ACC112 (cell line): ENCODE results near the gene INKA2.

Experiments
- H2AFZ ChIP-seq: fragments of 200-600 bp; sonication (generic); one replicate; pipeline ENCODE4 v1.6.0; 2017; ENCODE audit warnings: antibody characterized with exemption, low read length; ENCODE audit not compliant: unreplicated experiment
- H3K27ac ChIP-seq: fragments of 200-600 bp; sonication (generic); 2 replicates; pipeline ENCODE4 v1.5.1; 2014; ENCODE audit warnings: low read depth, mild to moderate bottlenecking, antibody characterized with exemption, low read length, moderate library complexity
- H3K27me3 ChIP-seq: fragments of 200-600 bp; sonication (generic); 2 replicates; pipeline ENCODE4 v1.6.1; 2014; ENCODE audit warnings: mild to moderate bottlenecking, antibody characterized with exemption, low read length, moderate library complexity, mixed read lengths; ENCODE audit not compliant: insufficient read depth
- H3K36me3 ChIP-seq: fragments of 200-600 bp; sonication (generic); 2 replicates; pipeline ENCODE4 v1.6.1; 2016; ENCODE audit warnings: mild to moderate bottlenecking, antibody characterized with exemption, low read length, moderate library complexity, mixed read lengths; ENCODE audit not compliant: insufficient read depth
- H3K4me1 ChIP-seq: fragments of 200-600 bp; sonication (generic); one replicate; pipeline ENCODE4 v1.6.1; 2016; ENCODE audit warnings: low read length, mixed read lengths; ENCODE audit not compliant: insufficient read depth, unreplicated experiment, control insufficient read depth
- H3K4me3 ChIP-seq: fragments of 200-600 bp; sonication (generic); 2 replicates; pipeline ENCODE4 v1.5.1; 2014; ENCODE audit warnings: mild to moderate bottlenecking, low read depth, low read length
- H3K79me2 ChIP-seq: fragments of 200-600 bp; sonication (generic); one replicate; pipeline ENCODE4 v1.6.0; 2016; ENCODE audit warnings: low read length; ENCODE audit not compliant: control insufficient read depth, unreplicated experiment, insufficient read depth

INKA2 gene

DNA sequence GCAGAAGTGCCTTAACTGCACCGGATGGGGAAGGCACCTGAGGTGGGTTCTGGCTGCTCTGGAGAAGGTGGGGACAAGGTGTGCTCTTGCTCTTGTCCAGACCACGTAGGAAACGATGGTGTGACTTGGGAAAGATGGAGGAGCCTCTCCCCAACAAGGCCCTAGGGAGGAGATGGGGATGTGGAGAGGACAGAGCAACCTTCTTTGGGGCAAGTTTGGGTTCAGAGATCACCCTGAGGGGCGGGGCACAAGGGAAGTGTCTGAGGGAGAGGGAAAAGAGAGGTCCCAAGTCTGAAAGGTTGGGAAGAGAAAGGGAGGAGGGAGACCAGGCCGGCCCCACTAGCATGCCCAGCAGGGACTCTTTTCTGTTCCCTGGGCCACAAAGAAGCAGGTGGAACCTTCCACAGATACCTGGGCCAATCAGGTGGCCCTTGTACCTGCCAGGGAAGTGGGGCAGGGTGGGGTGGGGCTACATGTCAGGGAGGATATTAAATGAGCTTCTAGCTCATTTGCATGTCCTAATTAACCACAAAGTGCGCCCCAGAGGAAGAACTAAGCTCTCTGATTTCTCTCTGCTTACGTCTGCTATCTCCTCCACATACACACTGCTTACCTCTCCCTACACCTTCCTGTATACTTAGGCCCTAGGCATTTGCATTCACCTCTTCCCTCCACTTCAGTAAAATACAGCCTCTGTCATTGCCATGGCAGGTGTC is 15.9 kb downstream of the INKA2 start:
- H3K27ac ChIP-seq, result no peak overlapping the region
- H2AFZ ChIP-seq, result no peak overlapping the region
- H3K36me3 ChIP-seq, result no peaks in the 10 kb centered on the region
- no peak overlapping the region for H3K4me3 ChIP-seq
- H3K27me3 ChIP-seq, result no peaks in the 10 kb centered on the region
- H3K79me2 ChIP-seq, result no peaks in the 10 kb centered on the region
- H3K4me1 ChIP-seq, result peaks cover 28% of the 10 kb centered on the region

DNA sequence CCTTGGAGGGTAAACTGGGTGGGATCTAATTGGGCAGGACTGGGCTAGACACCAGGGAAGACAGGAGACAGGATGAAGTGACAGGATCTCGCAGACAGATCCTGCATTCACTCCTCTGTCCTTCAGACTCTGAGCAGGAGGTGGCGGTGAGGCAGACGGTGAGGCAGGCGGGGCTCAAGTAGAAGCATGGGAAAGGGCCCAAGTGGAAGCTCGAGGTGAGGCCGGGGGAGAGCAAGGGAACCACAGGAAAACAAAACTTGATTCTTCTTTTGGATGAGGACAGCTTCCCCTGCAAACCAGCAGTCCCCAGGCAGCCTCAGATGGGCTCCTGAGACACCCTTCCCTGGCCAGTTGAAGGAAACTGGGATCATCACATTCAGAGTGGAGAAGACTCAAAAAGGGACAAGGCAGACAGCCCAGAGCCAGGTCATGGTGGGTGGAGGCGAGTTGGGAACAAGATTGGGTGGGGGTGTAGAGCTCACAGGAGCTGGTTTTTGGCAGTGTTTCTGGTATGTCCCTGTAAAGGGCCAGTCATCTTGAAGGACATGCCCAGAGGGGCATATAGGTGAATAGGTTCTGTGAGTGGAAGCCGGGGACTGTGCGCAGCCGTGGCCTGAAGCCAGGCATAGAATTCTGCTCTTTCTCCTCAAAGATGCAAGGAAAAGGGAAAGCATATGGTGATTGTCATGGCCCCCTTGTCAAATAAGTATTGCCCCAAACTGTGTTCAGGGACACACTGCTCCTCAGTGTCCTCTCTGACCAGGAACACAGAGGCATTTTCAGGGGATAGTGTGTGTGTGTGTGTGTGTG is 18.0 kb downstream of the INKA2 start:
- H3K79me2 ChIP-seq, result no peaks in the 10 kb centered on the region
- no peak overlapping the region for H3K4me3 ChIP-seq
- no peaks in the 10 kb centered on the region for H3K27me3 ChIP-seq
- no peaks in the 10 kb centered on the region for H3K36me3 ChIP-seq
- peak overlapping the region; percentile 65 for H3K27ac ChIP-seq
- H3K4me1 ChIP-seq, result peaks cover 28% of the 10 kb centered on the region
- no peak overlapping the region for H2AFZ ChIP-seq

DNA sequence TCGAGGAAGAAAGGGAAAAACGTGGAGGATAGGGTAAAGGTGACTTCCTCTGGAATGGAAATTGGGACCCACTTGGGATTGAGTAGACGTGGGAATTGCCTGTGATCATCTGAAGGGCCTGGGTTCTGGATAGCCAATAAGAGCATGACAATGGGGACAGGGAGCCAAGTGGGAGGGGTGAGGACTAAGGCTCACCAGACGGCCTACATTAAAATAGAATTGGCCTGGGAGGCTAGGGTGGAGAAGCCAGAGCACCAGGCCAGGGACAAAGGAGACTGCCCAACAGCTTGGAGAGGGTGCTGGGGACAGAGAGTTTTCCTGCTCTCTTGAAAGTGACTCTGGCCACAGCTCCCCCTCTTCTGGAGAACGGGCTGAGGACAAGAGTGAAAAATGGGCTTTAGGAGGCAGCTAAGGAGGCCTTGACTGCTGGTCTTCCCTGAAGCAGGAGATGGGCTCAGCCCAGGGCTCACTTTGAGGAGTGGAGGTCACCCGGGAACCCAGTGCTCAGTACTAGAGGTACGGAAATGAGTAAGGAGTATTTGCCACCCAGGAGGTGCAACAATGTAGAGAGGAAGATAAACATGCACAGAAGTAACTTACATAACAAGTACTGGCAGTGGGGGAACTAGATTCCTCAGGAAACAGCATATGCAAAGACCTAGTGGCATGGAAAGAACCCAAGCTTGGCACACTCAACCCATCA is 18.8 kb downstream of the INKA2 start:
- Histone ChIP-seq H3K4me3 (no peak overlapping the region), H3K79me2 (no peaks in the 10 kb centered on the region), H3K27ac (peak overlapping the region; percentile 65; the same call in 1 of the 2 replicates), H2AFZ (no peak overlapping the region), H3K36me3 (no peaks in the 10 kb centered on the region), H3K4me1 (peaks cover 28% of the 10 kb centered on the region), H3K27me3 (no peaks in the 10 kb centered on the region)

DNA sequence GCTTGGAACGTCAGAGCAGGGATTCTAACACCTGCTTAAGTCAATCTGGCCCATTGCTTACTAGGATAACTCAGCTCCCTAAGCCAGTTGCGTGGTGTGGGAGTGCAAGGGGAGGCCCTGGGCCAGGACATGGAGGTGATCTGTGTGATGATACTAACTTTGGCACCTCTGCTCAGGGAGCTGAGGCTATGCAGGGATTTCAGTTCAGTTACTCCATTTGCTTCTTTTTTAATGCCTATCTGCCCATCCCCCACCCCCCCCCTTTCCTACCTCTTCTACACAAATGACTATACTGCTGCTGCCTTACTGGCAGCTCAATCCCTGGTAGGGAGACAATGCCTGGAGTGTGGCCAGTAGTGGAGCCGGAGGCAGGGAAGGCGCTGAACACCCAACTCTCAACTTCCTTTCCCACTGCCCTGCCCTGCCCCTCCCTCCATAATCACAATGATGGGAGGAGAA is 19.5 kb downstream of the INKA2 start:
- no peak overlapping the region for H3K27ac ChIP-seq
- H3K4me1 ChIP-seq, result peaks cover 28% of the 10 kb centered on the region

DNA sequence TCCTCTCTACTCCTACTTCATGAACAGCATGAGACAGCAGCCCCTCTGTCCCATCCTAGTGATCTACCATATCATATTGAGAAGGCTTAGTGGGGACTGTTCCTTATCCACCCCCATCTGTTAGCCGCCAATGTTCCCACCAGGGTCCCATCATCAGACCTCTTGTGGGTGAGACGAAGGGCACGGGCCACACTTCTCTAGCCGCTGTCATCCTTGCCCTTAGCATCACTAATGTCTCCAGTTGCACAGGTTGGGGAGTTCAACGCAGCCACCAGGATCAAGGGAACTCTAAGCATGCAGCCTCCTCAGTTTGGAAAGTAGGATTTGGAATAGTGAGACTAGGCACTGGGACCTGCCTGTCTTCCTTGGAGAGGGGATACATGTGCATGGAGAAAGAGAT is 20.1 kb downstream of the INKA2 start:
- Histone ChIP-seq H3K27me3 (no peaks in the 10 kb centered on the region), H2AFZ (no peak overlapping the region), H3K79me2 (no peaks in the 10 kb centered on the region), H3K4me3 (no peak overlapping the region), H3K36me3 (no peaks in the 10 kb centered on the region), H3K27ac (no peak overlapping the region), H3K4me1 (peaks cover 28% of the 10 kb centered on the region)

More for the DNA sequence above, 19.5 kb downstream of the INKA2 start:
- Histone ChIP-seq H3K36me3 (no peaks in the 10 kb centered on the region), H3K4me3 (no peak overlapping the region), H3K79me2 (no peaks in the 10 kb centered on the region), H2AFZ (no peak overlapping the region), H3K27me3 (no peaks in the 10 kb centered on the region)

DNA sequence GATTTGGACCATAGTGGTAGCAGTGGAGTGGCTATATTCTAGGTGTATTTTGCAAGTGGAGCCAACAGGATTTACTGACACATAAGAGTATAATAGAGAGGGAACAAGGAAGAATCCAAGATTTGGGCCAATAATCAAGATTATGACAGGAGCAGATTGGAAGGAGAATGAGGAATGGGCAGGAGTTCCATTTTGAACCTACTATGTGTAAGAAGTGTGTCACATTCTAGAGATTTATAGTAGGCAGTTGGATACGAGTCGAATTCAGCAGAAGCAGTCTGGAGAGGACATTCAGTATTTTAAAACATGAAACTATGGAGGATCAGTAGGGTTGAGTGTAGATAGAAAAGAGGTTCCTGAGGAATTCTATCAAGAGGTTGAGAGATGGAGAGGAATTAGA is 21.7 kb downstream of the INKA2 start:
- Histone ChIP-seq H3K79me2 (no peaks in the 10 kb centered on the region), H3K27ac (no peak overlapping the region)

DNA sequence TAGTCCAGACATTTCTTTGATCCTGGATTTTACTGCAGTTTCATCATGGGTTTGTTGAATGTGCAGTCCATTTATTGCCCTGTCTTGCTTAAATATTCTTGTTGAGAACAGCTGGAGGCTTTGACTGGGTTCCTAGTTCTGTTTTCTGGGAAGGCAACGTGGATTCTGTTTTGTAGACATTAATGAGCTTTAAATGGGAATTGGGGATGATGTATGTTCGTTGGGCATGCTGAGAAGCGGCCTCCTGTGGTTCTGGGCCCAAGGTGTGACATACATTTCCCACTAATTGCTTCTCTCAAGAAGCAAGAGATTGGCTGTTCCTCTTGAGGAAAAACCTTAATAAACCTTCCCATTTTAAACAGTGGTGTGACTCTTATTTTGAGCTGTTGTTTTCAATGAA is 22.9 kb downstream of the INKA2 start:
- no peaks in the 10 kb centered on the region for H3K79me2 ChIP-seq

More for the DNA sequence above, 21.7 kb downstream of the INKA2 start:
- H3K4me1 ChIP-seq, result peaks cover 26% of the 10 kb centered on the region
- H3K36me3 ChIP-seq, result no peaks in the 10 kb centered on the region
- no peak overlapping the region for H2AFZ ChIP-seq
- no peaks in the 10 kb centered on the region for H3K27me3 ChIP-seq
- H3K4me3 ChIP-seq, result no peak overlapping the region

DNA sequence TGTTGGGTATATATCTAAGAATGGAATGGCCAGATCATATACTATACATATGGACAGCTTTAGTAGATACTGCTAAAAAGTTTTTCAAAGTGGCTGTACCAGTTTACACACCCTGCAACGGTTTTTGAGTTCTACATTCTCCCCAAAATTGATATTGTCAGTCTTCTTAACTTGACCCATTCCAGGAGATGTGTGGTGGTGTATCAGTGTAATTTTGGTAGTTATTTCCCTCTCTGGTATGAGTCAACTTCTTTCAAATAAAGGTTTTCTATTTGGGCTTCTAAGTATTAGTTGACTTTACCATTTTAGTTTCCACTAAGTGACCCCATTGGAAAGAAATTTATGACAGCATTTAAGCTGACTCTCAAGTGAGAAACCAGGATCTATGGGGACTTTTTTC is 29.2 kb downstream of the INKA2 start:
- H3K4me1 ChIP-seq, result peaks cover 38% of the 10 kb centered on the region
- H3K4me3 ChIP-seq, result no peak overlapping the region
- H2AFZ ChIP-seq, result no peak overlapping the region
- H3K27me3 ChIP-seq, result no peaks in the 10 kb centered on the region
- H3K36me3 ChIP-seq, result peaks cover 11% of the 10 kb centered on the region; the same call in 1 of the 2 replicates
- H3K27ac ChIP-seq, result no peak overlapping the region
- H3K79me2 ChIP-seq, result no peaks in the 10 kb centered on the region

More for the DNA sequence above, 22.9 kb downstream of the INKA2 start:
- H3K36me3 ChIP-seq, result no peaks in the 10 kb centered on the region
- no peak overlapping the region for H2AFZ ChIP-seq
- H3K27ac ChIP-seq, result no peak overlapping the region
- no peaks in the 10 kb centered on the region for H3K27me3 ChIP-seq
- peaks cover 15% of the 10 kb centered on the region for H3K4me1 ChIP-seq
- no peak overlapping the region for H3K4me3 ChIP-seq

DNA sequence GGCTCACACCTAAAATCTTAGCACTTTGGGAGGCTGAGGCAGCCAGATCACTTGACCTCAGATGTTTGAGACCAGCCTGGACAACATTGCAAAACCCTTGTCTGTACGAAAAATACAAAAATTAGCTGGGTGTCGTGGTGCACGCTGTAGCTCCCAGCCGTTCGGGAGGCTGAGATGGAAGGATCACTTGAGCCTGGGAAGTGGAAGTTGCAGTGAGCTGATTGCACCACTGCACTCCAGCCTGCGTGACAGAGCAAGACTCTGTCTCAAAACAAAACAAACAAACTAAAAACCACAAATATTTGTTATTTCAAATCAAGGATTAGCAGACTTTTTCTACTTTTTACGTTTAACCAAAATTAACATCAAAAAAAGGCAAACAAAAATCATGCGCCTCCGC is 31.3 kb downstream of the INKA2 start:
- peaks cover 38% of the 10 kb centered on the region for H3K4me1 ChIP-seq
- H3K79me2 ChIP-seq, result no peaks in the 10 kb centered on the region
- H2AFZ ChIP-seq, result no peak overlapping the region
- H3K27ac ChIP-seq, result peak overlapping the region; percentile 61
- no peak overlapping the region for H3K4me3 ChIP-seq
- no peaks in the 10 kb centered on the region for H3K27me3 ChIP-seq
- H3K36me3 ChIP-seq, result peaks cover 13% of the 10 kb centered on the region; the same call in 1 of the 2 replicates

DNA sequence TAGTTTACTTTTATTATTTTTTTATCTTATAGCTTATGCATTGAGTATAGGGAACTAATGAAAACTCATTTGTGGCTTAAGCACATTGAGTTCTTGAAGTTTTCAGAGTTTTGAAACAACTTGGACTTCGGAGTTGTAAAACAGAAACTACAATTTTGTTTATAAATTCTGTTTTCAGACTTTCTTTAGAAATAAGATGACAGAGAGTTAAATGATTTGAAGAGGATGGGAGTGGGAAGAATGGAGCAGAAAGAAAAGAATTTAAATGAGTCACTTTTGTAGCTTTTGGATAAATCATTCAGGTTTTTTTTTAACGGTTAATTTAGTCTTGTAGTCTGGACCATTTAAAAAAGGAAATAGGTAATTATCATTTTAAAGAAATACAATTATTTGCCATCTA is 32.3 kb downstream of the INKA2 start:
- Histone ChIP-seq H3K27me3 (no peaks in the 10 kb centered on the region), H3K36me3 (peaks cover 13% of the 10 kb centered on the region; the same call in 1 of the 2 replicates), H3K79me2 (no peaks in the 10 kb centered on the region), H3K4me1 (peaks cover 38% of the 10 kb centered on the region), H2AFZ (no peak overlapping the region), H3K4me3 (no peak overlapping the region), H3K27ac (peak overlapping the region; percentile 45)
